Measurements from ENCODE around the gene CAMK1D. TPM values are rescaled to one million over a fixed set of nuclear protein-coding genes. Genes with fewer than 3 reads are reported as not detected.
A peak's percentile ranks its signal among the peaks of the same experiment; 100 is the strongest.

Gene CAMK1D
- total RNA-seq, 1 donor from 2014 or later, result 5.2 TPM

- DNase-seq (ENCODE audit: missing footprints), result no peak
- peak; percentile 83 for ATAC-seq
- intact Hi-C loops (cut with DNase I), result no loop called here
Measured at GRCh38 chr10:12499076-12499986, 150.0 kb downstream of the CAMK1D start.

GRCh38 chr10:12500381-12501303 lies 151.3 kb downstream of the CAMK1D start:
- intact Hi-C loops (cut with DNase I), result no loop called here
- ATAC-seq (no peak), DNase-seq (ENCODE audit: missing footprints) (no peak)

- DNase-seq (ENCODE audit: missing footprints), result no peak
- intact Hi-C loops (cut with DNase I), result no loop called here
- ATAC-seq, result peak; percentile 8
Measured at GRCh38 chr10:12501324-12501723, 152.0 kb downstream of the CAMK1D start.

GRCh38 chr10:12501841-12502525 lies 152.6 kb downstream of the CAMK1D start:
- peak; percentile 69 for ATAC-seq
- DNase-seq (ENCODE audit: missing footprints), result no peak
- intact Hi-C loops (cut with DNase I), result no loop called here

GRCh38 chr10:12502526-12503274 lies 153.4 kb downstream of the CAMK1D start:
- ATAC-seq, result no peak
- intact Hi-C loops (cut with DNase I), result no loop called here
- no peak for DNase-seq (ENCODE audit: missing footprints)

- intact Hi-C loops (cut with DNase I), result no loop called here
- no peak for DNase-seq (ENCODE audit: missing footprints)
- ATAC-seq, result no peak
Measured at GRCh38 chr10:12503311-12503710, 154.0 kb downstream of the CAMK1D start.

- ATAC-seq, result no peak
- intact Hi-C loops (cut with DNase I), result no loop called here
- no peak for DNase-seq (ENCODE audit: missing footprints)
Measured at GRCh38 chr10:12504176-12504575, 154.8 kb downstream of the CAMK1D start.

GRCh38 chr10:12504628-12505027 lies 155.3 kb downstream of the CAMK1D start:
- DNase-seq (ENCODE audit: missing footprints), result no peak

GRCh38 chr10:12505683-12506082 lies 156.3 kb downstream of the CAMK1D start:
- intact Hi-C loops (cut with DNase I), result no loop called here
- no peak for ATAC-seq

More at GRCh38 chr10:12504628-12505027, 155.3 kb downstream of the CAMK1D start:
- intact Hi-C loops (cut with DNase I), result no loop called here
- ATAC-seq, result no peak

GRCh38 chr10:12507165-12507850 lies 158.0 kb downstream of the CAMK1D start:
- DNase-seq (ENCODE audit: missing footprints) (no peak), ATAC-seq (no peak)
- intact Hi-C loops (cut with DNase I), result no loop called here

More at GRCh38 chr10:12505683-12506082, 156.3 kb downstream of the CAMK1D start:
- no peak for DNase-seq (ENCODE audit: missing footprints)

GRCh38 chr10:12508165-12508564 lies 158.8 kb downstream of the CAMK1D start:
- intact Hi-C loops (cut with DNase I), result no loop called here
- DNase-seq (ENCODE audit: missing footprints), result no peak

GRCh38 chr10:12509016-12509793 lies 159.9 kb downstream of the CAMK1D start:
- DNase-seq (ENCODE audit: missing footprints), result no peak
- intact Hi-C loops (cut with DNase I), result no loop called here

More at GRCh38 chr10:12508165-12508564, 158.8 kb downstream of the CAMK1D start:
- no peak for ATAC-seq

GRCh38 chr10:12509794-12510100 lies 160.4 kb downstream of the CAMK1D start:
- no peak for DNase-seq (ENCODE audit: missing footprints)
- no peak for ATAC-seq
- intact Hi-C loops (cut with DNase I), result no loop called here

More at GRCh38 chr10:12509016-12509793, 159.9 kb downstream of the CAMK1D start:
- no peak for ATAC-seq

GRCh38 chr10:12510501-12510941 lies 161.2 kb downstream of the CAMK1D start:
- ATAC-seq, result no peak
- DNase-seq (ENCODE audit: missing footprints), result no peak
- intact Hi-C loops (cut with DNase I), result no loop called here

GRCh38 chr10:12510984-12511383 lies 161.6 kb downstream of the CAMK1D start:
- ATAC-seq, result no peak
- intact Hi-C loops (cut with DNase I), result no loop called here
- no peak for DNase-seq (ENCODE audit: missing footprints)

- ATAC-seq (no peak), DNase-seq (ENCODE audit: missing footprints) (no peak)
- intact Hi-C loops (cut with DNase I), result no loop called here
Measured at GRCh38 chr10:12511651-12512050, 162.3 kb downstream of the CAMK1D start.
